Measurements from ENCODE around the gene MPL.

MPL gene

DNA sequence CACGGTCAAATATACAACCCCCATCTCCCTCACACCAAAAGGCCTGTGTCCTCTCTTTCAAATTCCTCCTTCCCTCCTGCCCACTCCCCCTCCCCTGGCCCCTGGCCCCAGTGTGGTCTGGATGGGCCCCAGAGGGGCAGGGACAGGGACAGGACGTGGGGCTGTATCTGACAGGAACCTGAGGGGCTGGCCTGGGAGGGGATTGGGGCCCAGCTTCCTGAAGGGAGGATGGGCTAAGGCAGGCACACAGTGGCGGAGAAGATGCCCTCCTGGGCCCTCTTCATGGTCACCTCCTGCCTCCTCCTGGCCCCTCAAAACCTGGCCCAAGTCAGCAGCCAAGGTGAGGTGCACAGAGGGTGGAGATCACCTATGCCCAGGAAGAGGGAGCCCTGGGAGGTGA is at the start of gene MPL:
Gene MPL, plus strand, starts transcription at position 231 of the 400 bp plus-strand sequence. Its CDS starts 31 bp downstream, at position 262.
- DNase-seq: no peak

DNA sequence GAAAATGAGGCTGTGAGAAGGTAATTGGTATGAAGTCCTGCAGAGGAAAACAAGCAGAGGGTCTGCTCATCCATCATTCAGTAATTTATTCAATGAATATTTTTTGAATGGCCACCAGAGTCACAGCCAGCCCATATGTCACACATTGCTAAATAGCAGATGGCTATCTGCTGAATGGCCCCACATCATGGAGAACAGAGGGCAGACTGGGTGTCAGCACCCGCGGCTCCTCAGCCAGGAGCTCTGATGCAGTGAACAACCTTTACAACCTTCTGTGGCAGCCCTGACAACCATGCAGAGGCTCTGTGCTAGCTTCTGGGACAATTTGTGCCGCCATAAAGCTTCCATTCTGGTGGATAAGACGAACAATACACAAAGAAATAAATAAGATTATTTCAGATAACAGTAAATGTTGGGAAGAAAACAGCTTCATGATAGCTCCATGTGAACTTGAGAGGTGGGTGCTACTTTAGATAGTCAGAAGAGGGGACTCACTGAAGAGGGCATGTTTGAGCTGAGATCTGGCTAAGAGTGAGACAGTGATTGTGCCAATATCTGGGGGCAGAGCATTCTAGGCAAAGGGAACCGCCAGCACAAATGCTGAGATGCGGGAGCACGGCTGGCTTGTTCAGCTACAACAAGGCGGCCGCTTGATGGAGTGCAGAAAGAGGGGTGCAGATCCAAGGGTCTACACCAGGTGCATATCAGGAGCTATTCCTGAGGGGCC is 49.4 kb upstream of the MPL start:
- no peak for DNase-seq

DNA sequence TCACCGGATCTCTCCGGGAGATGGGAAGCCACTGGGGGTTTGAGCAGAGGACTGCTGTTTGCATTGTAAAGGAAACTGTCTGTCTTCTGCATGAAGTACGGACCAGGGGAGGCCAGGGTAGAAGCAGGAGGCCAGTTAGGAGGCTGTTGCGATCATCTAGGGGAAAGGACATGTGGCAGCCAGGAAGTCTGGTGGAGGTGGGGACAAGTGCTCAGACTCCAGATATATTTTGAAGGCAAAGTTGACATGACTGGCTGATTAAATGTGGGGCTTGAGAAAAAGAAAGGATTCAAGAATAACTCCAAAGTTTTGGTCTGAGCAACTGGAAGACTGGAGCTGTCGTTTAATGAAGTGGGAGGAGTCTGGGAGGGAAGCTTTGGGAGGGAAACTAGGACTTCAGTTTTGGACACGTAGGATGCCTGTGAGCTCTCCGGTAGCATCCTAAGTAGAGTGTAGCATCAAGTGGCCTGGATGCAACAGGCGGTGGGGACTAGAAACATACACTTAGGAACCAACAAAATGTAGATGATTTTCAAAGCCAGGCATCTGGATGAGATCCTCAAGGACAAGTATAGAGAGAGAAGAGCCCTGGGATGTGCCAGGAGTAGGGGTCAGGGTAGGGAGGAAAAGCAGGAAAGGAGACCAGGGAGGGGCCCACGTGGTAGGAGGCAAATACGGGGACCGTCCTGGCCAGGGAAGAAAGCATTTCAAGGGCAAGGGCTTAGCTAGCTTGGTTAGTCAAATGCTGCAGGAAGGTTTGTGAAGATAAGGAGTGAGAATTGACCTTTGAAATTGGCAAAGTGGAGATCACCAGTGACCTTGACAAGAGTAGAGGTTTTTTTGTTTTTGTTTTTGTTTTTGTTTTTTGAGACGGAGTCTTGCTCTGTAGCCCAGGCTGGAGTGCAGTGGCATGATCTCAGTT is 48.6 kb upstream of the MPL start:
- DNase-seq: no peak

DNA sequence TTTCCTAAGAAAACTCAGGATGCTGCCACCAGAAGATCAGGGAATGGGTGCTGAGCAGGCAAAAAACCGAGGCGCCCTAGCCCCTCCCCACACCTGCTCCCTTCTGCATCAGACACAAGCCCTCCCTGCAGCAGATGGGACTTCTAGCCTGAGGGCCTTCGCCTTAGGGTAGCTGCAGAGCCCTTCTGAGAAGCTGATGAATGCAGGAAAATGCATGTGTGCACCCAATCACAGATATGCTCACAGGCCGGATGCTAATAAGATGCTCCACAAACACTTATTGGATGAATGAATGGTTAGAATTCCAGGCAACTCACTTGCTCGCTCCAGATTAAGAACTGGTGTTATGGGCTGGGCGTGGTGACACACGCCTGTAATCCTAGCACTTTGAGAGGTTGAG is 45.4 kb upstream of the MPL start:
- DNase-seq: no peak

DNA sequence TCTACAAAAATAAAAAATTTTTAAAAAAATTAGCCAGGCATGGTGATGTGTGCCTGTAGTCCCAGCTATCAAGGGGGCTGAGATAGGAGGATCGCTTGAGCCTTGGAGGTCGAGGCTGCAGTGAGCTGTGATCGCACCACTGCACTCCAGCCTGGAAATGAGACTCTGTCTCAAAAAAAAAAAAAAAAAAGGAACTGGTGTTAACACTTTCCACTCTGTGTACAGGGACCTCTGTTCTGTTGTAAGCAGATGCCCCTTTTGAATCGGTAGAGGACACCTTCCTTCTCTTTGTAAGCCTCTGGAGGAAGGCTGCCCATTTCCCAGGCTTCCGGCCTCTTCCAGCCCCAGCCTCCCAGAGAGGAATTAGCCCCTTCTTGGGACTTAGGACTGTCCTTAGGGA is 44.9 kb upstream of the MPL start:
- no peak for DNase-seq

DNA sequence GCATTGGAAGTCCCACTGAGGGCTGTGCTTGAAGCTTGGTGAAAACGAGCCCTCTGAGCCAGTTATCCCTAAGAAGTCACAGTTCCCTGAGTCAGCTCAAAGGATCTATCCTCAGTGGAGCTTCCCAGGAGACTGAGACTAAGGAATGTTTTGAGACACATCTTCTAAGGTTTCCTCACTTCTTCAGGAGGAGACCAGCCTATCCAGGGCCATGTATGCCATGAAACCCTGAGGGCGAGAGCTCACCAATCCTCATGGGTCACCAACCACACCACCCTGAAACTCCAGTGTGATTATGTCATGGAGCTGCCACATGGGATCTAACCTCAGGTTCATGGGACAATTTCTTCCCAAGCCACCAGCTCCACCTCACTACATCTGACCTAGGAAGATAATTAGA is 44.4 kb upstream of the MPL start:
- no peak for DNase-seq

DNA sequence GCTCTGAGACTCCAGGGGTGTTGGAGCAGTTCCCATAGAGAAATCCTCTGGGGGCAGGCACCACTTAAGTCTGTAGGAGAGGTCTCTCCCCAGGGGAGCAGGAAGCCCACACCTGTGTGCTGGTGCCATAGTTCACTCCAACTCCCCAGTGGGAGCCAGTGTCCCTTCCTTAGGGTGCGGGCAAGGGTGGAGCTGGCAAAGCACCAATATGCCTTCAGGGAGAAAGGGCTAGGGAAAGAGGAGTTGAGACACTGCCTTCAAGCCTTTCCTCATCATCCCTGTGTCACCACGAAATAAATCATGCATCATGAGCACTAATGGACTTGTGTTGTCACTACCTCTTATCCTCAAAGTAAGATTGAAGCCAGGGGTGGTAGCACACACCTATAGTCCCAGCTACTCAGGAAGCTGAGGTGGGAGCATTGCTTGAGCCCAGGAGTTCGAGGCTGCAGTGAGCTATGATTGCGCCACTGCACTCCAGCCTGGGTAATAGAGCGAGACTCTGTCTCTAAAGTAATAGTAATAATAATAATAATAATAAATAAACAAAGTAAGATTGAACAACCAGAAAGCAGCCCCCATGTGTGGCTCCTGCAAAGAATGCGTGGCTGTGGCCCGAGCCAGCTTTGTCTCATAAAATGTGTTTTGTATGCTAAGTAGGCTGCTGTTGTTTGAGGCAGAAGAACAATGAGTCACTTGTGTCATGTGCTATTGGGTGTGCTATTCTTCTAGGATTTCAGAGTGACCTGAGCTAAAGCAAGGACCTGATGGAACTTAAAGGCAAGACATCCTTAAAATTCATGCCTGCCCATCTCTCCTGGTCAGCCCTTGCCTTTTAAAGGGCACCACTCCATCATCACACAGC is 43.5 kb upstream of the MPL start:
- no peak for DNase-seq

DNA sequence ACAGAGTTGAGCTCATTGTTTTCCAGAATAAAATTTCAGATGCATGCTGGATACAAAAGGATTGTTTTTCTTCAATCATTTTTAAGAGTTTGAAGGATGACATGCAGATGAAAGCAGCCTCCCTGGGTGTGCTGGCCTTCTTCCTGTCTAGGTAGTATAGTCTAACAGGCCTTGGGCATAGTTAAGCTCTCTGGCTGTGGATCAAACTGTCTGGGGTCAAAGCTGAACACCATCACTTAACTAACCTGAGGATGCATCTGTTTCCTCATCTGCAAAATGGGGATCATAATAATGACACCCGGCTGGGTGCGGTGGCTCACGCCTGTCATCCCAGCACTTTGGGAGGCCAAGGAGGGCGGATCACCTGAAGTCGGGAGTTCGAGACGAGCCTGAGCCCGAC is 42.9 kb upstream of the MPL start:
- no peak for DNase-seq

DNA sequence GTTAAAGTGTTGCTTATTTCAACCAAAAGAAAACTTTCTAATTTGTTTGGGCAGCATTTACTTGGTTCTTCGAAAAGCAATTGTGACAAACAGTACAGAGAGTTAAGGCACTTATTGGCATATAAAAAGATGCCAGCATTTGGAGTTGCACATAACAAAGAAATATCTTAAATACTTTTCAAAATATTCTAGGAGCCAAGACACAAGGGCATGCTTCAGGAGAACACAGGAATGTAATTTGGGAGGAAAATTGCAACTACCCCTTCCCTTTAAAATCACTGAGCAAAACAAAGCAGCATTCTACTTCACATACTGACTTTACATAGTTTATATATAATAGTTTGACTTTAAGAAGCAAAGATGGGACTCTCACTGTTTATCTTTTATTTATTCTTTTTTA is 41.4 kb upstream of the MPL start:
- no peak for DNase-seq

DNA sequence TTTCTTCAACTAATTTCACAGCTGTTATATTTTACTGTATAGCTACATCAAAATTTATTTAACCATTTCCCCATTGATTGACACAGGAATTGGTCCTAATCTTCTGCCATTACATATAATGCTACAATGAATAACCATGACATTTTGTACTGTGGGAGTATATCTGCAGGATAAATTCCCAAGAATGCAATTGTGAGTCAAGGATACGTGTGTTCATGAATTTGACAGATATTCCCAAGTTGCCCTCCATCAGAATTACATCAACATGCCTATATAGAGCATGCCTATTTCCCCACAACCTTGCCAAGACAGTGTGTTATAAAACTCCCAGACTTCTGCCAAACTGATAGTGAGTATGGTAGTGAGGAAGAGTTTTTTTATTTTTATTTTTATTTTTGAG is 39.6 kb upstream of the MPL start:
- DNase-seq: no peak

DNA sequence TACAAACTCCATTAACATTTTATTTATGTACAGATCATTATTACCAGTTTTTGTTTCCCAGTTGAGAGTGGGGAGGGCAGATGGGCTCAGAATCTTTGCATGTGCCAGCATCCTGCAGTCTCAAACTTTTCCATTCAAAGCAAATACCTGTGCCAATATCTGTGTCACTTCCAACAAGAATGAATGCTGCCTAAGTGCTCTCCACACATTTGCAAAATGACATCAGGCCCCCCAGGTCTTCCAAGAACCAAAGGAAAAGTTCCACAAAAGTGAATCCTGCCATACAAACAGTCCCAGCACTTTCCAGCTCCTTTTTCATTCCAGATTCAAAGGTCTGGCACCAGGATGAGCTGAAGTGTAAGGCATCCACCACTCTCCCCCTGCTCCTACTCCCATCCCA is 38.5 kb upstream of the MPL start:
- DNase-seq: no peak

DNA sequence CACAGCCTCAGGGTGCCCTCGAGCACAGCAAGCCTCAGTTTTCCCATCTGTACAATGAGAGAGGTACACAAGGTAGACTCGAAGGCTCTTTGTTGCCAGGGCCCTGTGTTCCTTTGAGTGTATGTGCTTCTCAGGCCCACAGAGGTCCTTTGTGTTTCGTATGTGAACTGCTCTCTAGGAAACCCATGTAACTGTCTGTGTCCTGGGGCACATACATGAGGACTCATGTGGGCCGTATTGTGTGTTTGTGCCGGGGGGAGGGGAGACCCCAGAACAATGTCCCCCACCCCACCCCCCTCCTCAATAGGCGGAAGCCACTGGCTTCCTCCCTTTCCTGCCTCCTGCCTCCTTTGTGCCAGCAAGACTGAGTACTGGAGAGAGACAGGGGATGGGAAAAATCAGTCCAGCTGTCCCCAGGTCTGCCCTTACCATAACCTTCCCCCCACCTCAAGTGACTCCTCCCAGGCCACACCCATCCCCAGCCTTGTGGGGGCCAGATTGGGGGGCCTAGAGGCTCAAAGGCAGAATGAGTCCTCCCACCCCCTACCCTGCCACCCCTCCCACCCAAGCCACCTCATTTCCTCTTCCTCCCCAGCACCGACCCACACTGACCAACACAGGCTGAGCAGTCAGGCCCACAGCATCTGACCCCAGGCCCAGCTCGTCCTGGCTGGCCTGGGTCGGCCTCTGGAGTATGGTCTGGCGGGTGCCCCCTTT is 37.1 kb upstream of the MPL start, which contains the start of gene TIE1:
Gene TIE1, plus strand, starts transcription at position 605 of the 717 bp plus-strand sequence. Its CDS starts 90 bp downstream, at position 695.
- no peak for DNase-seq

DNA sequence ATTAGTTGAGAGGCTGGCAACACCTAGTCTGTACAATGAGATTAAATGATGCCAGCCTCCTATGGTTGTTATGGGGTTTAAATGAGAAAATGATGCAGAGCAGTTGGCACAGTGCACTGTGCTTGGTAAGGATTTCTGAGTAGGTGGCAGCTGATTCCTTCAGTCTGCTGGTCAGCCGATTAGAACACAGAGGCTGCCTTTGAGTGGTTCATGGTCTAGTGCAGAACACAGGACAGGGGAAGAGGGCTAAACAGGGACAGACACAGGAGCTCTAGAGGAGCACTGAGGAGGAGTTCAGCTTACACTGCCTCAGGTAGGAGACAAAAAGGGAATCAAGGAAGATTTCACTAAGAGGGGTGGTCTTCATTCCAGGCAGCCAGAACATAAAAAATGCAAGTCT is 35.4 kb upstream of the MPL start:
- no peak for DNase-seq

DNA sequence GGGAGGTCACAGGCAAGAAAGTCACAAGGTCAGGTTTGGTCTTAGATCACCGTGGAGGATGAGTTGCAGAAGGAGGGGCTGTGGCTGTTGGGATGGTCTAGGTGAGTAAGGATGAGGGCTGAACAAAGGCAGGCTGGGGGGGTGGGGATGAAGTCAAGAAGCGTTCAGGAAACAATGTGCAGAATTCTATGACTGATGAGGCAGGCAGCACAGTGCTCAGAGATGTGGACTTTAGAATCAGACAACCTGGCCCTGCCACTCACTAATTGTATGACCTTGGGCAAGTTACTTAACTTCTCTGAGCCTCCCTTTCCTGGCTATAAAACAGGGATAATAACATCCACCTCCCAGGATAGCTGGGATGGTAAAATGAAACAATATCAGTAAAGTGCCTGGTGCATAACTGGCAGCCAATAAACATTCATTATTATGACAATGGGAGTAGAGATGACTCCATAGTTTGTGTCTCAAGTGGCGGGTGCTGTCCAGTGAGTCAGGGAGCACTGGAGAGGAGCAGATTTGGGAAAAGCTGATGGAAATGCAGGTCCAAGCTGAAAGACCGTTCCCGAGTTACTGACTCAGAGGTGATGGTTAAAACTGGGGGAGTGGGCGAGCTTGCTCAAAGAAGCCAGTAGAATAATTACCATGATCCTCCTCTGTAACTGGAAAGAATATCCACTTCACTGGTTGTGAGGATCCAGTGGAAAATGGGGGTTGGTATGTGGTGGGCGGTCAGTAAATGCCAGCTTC is 34.7 kb upstream of the MPL start:
- DNase-seq: no peak

DNA sequence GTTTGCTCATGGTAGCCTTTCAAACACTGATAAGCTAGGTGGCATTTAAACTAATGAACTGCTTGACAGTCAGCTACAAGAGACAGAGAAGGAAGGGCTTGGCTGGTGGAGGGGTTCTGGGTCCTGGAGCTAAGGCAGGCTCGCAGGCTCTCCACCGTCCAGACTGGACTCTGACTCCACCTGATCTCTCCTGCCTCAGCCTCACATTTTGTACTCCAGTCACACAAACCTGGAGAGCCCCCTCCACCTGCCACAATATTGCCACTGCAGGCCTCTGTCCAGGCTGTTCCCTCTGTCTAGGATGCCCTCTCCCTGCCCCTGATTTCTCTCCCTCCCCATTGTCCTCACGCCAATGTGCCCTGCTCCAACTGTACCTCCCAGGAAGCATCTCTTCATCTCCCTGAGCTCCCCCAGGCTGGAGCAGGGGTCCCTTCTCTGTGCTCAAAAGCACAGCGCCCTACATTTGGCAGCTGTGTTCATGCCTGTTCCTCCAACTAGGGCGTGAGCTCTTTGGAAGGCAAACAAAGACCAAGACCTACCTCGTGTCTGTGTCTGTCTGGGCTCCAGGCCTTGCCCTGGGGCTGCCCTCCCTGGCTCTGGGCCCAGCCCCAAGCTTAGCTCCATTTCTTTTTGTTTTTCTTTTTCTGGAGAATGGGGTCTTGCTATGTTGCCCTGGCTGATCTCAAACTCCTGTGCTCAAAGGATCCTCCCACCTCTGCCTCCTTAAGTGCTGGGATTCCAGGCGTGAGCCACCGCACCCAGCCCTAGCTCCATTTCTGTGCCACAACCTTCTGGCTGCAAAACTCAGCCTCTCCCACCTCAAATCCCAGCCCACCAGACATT is 33.9 kb upstream of the MPL start:
- no peak for DNase-seq

DNA sequence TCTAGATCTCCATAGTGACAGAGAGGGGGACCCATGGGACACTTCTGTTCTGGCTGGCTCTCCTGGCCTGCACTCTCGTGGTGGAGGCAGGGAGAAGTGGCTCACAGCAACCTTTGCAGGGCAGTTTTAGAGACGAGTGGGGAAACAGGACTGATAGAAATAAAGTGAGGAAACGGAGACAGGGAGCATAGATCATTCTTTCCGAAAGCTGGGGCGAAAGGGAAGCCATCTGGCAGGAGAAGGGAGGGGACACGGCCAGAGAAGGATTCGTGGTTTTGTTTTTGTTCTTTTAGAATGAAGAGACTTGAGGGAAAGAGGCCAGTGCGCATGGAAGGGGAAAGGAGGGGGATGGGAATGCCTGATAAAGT is 33.3 kb upstream of the MPL start:
- no peak for DNase-seq

DNA sequence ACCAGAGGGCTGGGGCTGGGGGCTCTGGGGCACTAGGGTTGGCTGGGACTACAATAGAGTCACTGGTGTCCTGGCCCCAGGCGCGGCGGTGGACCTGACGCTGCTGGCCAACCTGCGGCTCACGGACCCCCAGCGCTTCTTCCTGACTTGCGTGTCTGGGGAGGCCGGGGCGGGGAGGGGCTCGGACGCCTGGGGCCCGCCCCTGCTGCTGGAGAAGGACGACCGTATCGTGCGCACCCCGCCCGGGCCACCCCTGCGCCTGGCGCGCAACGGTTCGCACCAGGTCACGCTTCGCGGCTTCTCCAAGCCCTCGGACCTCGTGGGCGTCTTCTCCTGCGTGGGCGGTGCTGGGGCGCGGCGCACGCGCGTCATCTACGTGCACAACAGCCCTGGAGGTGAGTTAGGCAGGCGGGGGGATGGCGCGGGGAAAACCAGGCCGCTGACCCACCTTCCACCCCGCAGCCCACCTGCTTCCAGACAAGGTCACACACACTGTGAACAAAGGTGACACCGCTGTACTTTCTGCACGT is 32.8 kb upstream of the MPL start:
- no peak for DNase-seq

DNA sequence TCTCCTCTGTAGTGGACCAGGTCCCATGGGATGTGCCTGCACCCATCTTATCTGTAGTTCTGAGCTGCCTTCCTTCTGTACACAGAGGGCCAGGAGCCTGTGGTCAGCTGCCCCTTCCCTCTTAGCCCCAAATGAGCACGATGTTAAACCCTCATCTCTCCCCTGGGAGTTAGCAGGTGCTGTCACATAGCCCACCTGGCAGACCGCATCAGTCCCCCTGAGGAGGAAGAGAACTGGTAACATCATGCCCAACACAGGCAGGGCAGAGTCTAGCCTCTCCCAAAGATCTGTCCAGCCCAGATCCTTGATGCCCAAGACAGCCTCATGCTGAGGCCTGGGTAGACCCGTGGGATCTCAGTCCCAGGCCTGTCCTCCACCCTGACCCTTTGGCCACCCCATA is 32.2 kb upstream of the MPL start:
- DNase-seq: no peak

DNA sequence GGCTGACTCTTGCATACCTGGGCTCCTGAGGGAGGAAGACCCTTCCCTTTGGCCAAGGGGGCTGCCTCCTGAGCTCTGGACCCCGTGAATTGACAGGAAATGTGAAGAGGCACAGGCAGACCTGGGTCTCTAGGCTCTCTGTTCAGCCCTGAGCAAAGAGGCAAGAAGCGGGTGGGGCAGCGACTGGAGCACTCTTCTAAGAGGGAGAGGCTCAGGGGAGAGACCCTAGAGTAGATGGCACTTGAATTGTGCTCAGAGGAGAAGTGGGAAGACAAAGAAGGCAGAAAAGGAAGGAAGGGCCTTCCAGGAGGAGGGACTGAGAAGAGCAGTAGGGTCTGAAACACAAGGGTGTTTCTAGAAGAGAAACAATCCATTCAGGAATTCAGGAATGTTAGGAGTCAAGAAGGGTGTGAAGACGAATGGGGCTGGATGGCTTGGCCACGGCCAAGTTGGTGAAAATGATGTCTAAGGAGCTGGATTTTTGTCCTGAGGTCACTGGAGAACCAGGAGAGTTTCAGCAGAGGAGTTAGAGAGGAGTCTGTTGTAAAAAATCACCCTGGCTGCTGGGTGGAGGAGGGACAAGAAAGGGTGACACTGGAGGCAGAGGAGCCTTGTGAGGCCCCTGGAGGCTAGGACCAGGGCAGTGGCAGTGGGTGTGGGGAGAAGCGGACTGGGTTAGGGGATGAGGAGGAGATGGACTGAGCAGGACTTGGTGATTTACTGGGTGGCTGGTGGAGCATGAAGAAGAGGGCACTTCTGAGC is 31.5 kb upstream of the MPL start:
- no peak for DNase-seq

Data from stimulated activated CD4-positive, alpha-beta T cell treated with anti-CD3 and anti-CD28 coated beads, Interleukin-2, amount 100 ng/mL, for 24 hours (primary cell).